IPS DF 6.9 (cell line): Measurements from ENCODE around the gene RSPH3.
"Not testable (repeated sequence)": the region's sequence is repeated elsewhere in the genome, so short reads cannot be mapped to it uniquely, and the experiment has no call there.

Source experiments
- DNase-seq: peaks from one replicate; pipeline ENCODE4 v3.0.0-alpha.2; 2013; ENCODE audit warnings: low read depth, low spot score
- H3K27ac ChIP-seq: one replicate; pipeline ENCODE4 v1.5.1; 2013; ENCODE audit warnings: low read length, control low read depth
- H3K27me3 ChIP-seq: 2 replicates; pipeline ENCODE4 v1.6.1; 2013; ENCODE audit warnings: mild to moderate bottlenecking, low read length; ENCODE audit not compliant: control insufficient read depth, insufficient read depth
- H3K36me3 ChIP-seq: 2 replicates; pipeline ENCODE4 v1.6.1; 2013; ENCODE audit warnings: low read length; ENCODE audit not compliant: control insufficient read depth, insufficient read depth
- H3K4me1 ChIP-seq: 2 replicates; pipeline ENCODE4 v1.6.1; 2013; ENCODE audit warnings: low read length; ENCODE audit not compliant: control insufficient read depth, insufficient read depth
- H3K4me3 ChIP-seq: 2 replicates; pipeline ENCODE4 v1.5.1; 2013; ENCODE audit warnings: mild to moderate bottlenecking, low read length
- H3K9me3 ChIP-seq: 2 replicates; pipeline ENCODE4 v1.6.1; 2013; ENCODE audit warnings: low read length, inconsistent platforms; ENCODE audit not compliant: control insufficient read depth, insufficient read depth
- WGBS: extraction: QIAGEN DNeasy Blood & Tissue Kit; methylation state at CpG from one replicate; pipeline ENCODE4 v1.1.7; 2013; ENCODE audit warnings: mixed read lengths, missing lambda C conversion rate; ENCODE audit not compliant: insufficient read length, insufficient coverage; 5-methylcytosine and 5-hydroxymethylcytosine counted together

The RSPH3 gene

GRCh38 chr6:159039885-159040258 lies 39.9 kb upstream of the RSPH3 start:
- Histone ChIP-seq H3K27ac (no peak overlapping the region), H3K4me1 (no peaks in the 10 kb centered on the region), H3K27me3 (no peaks in the 10 kb centered on the region), H3K36me3 (no peaks in the 10 kb centered on the region), H3K9me3 (no peaks in the 10 kb centered on the region), H3K4me3 (no peak overlapping the region)
- DNase-seq = no peak
- WGBS = no CpG with 5 or more reads among the region's 1 CpG

DNA sequence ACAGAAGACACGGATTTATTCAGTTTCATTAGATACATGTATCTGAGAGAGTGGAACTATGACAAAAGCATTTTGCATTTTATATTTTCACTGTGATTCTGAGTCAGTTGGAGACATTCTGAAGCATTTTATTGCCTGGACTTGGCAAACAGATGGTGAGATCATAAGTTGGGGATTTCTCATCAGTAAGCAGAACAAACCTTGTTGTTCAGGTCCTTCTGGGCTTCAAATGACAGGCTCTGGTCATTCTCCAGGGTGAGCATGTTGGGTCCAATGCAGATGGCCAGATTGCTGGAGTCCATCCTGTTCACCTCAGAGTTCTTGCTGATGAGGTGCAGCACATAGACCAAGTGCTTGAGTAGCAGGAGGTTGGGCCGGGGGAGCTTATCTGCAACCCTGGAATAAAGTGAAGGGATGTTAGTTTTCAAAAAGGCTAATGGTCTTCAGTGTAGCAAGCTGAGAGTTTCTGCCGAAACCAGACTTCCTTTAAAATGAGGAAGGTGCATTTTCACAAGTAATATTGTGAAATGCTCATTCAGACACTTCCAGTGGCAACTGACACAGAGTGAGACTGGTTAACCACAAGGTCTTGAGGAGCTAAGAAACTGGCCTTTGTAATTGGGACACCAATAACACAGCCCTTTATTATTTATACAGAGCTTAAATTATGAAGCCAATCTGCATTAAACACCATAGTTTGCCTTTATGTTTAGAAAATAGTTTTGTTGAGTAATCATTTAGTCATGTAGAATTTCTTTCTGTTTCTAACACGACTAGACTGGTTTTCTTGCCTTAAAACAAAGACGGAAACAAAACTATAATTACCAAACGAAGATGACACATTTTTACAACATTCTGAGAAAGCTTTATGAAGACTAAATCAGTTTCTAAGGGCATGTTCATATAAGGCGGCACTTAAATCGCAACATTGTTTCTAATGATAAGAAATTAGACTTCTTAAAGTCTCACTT lies 39.2 kb upstream of the RSPH3 start:
- no peaks in the 10 kb centered on the region for H3K27me3 ChIP-seq
- no CpG with 5 or more reads among the region's 8 CpGs for WGBS
- DNase-seq = no peak
- H3K4me3 ChIP-seq = no peak overlapping the region
- H3K4me1 ChIP-seq = no peaks in the 10 kb centered on the region
- H3K9me3 ChIP-seq = no peaks in the 10 kb centered on the region
- H3K36me3 ChIP-seq = no peaks in the 10 kb centered on the region
- no peak overlapping the region for H3K27ac ChIP-seq

DNA sequence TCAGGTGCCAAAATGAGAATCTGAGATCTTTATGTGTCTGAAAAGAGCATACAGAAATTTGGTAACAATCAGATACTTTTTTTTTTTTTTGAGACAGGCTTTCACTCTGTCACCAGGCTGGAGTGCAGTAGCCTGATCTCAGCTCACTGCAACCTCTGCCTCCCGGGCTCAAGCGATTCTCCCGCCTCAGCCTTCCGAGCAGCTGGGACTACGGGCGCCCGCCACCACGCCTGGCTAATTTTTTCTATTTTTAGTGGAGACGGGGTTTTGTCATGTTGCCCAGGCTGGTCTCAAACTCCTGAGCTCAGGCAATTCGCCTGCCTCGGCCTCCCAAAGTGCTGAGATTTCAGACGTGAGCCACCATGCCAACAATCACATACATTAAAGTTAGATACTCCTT lies 38.3 kb upstream of the RSPH3 start:
- H3K27me3 ChIP-seq, DNase-seq, H3K9me3 ChIP-seq, H3K36me3 ChIP-seq, H3K4me1 ChIP-seq, H3K27ac ChIP-seq, H3K4me3 ChIP-seq: not testable (repeated sequence)
- WGBS = no CpG with 5 or more reads among the region's 12 CpGs

DNA sequence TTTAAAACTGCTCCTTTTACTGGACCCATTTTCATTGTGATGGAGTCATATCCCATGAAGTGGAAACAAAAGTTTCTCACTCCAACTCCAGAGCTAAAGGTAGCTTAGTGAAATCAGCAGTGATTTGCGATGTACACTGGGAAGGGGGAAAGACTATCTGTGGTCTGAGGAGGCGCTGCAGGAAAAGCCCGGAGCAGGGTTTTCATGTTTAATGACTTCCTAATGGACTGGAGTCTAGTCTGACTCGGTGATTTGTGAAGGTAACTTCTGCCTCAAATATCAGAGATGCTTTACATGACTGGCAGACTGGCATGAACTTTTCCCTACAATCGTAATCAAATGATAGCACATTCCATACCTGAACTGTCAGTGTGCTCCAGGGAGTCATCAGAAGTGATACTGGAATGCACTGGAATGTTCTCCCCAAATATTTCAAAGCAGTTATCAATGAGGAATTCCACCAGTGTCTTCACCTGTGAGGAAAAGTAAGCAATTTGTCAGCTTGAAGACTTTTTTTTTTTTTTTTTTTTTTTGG lies 37.8 kb upstream of the RSPH3 start:
- H3K27me3 ChIP-seq = no peaks in the 10 kb centered on the region
- no peaks in the 10 kb centered on the region for H3K36me3 ChIP-seq
- no peaks in the 10 kb centered on the region for H3K4me1 ChIP-seq
- no peaks in the 10 kb centered on the region for H3K9me3 ChIP-seq
- DNase-seq = no peak
- no peak overlapping the region for H3K4me3 ChIP-seq
- H3K27ac ChIP-seq = no peak overlapping the region
- WGBS = no CpG with 5 or more reads among the region's 5 CpGs

DNA sequence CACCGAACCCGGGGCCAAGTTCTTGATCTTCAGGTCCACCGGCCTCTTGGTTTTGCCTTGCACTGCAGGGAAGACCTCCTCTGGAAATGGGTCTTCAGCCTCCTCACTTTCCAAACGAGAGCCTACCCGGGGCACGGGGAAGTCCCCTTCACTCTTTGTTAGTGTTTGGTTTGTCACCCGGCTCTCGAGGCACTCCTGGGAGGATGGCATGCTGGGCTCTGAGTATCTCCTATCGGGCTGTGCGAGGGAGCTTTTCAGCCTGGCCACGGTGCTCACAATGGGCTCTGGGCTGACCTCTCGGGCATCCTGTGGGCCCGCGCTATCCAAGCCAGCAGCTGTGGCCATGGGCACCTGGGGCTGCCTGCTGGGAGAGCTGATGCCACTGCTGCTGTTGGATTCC lies 36.7 kb upstream of the RSPH3 start:
- Histone ChIP-seq H3K9me3 (no peaks in the 10 kb centered on the region), H3K27me3 (no peaks in the 10 kb centered on the region), H3K36me3 (no peaks in the 10 kb centered on the region), H3K4me1 (no peaks in the 10 kb centered on the region), H3K4me3 (no peak overlapping the region), H3K27ac (no peak overlapping the region)
- no peak for DNase-seq
- WGBS = no CpG with 5 or more reads among the region's 14 CpGs

DNA sequence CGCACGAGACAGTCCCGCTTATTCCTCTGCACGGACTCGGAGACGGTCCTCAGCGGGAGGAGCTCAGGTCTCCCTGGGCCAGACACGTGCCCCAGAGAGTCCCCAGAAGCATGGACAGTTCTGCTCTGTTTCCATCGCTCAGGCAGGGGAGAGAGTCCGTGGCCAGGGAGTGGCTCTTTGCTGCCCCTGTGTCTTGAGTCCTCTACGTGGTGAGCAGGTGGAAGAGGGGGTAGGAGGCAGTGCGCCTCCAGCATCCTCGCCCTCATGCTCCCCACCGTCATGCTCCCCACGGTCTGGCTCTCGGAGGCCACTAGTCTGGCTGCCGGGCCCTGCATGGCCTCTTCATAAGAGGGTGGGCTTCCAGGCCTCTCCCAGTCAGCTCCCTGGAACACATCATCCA lies 35.9 kb upstream of the RSPH3 start:
- H3K36me3 ChIP-seq = no peaks in the 10 kb centered on the region
- DNase-seq = no peak
- no peak overlapping the region for H3K4me3 ChIP-seq
- no peaks in the 10 kb centered on the region for H3K9me3 ChIP-seq
- no peaks in the 10 kb centered on the region for H3K4me1 ChIP-seq
- H3K27ac ChIP-seq = no peak overlapping the region
- no peaks in the 10 kb centered on the region for H3K27me3 ChIP-seq
- WGBS = no CpG with 5 or more reads among the region's 17 CpGs

DNA sequence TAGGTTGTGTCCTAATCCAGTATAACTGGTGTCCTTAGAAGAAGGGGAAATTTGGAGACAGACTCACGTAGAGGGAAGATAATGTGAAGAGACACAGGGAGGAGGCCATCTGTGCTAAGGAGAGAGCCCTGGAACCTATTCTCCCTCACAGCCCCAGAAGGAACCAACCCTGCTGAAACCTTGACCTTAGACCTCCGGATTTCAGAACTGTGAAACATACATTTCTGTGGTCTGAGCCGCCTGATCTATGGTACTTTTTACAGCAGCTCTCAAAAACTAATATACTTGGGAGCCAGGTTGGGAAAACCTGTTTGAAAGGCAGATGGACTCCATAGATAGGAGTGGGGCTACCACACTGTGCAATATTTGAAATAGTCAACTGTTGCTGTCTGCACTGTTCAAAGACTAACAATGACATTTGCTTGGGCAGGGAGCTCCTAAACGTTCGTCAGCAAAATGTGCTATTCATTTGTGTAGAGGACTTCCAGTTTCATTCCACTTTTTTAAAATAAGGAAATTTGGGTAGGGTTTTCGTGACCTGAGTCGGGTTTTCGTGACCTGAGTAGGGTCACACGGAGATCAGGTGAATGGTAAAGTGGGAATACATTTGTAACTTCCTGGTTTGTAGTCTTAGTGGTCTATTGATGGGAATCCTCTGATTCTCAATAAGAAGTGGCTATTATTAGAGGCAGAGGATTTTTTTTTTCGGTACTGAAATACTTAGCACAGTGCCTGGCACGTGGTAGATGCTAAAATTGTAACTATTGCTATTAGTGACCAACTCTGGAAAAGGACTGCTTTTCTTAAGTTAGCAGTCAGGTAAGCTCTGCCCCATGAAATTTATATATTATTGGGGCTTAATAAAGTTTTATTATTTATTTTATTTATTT lies 33.4 kb upstream of the RSPH3 start:
- no peak for DNase-seq
- Histone ChIP-seq H3K4me3 (no peak overlapping the region), H3K4me1 (no peaks in the 10 kb centered on the region), H3K9me3 (no peaks in the 10 kb centered on the region), H3K27ac (no peak overlapping the region), H3K27me3 (no peaks in the 10 kb centered on the region), H3K36me3 (no peaks in the 10 kb centered on the region)
- WGBS = 100% methylated on average over 4 of the region's 11 CpGs

GRCh38 chr6:159031846-159032245 lies 31.8 kb upstream of the RSPH3 start:
- H3K36me3 ChIP-seq = no peaks in the 10 kb centered on the region
- WGBS = no CpG with 5 or more reads among the region's 5 CpGs
- H3K27ac ChIP-seq = no peak overlapping the region
- H3K4me3 ChIP-seq = no peak overlapping the region
- H3K9me3 ChIP-seq = no peaks in the 10 kb centered on the region
- H3K27me3 ChIP-seq = no peaks in the 10 kb centered on the region
- DNase-seq = no peak
- H3K4me1 ChIP-seq = no peaks in the 10 kb centered on the region

- no peak overlapping the region for H3K4me3 ChIP-seq
These were observed 30.2 kb upstream of the RSPH3 start for GRCh38 chr6:159030168-159030567.

GRCh38 chr6:159025224-159025623 lies 25.2 kb upstream of the RSPH3 start:
- H3K4me1 ChIP-seq, H3K27ac ChIP-seq, DNase-seq, H3K9me3 ChIP-seq, H3K27me3 ChIP-seq, H3K4me3 ChIP-seq, H3K36me3 ChIP-seq: not testable (repeated sequence)
- no CpG with 5 or more reads among the region's 1 CpG for WGBS

More at GRCh38 chr6:159030168-159030567, 30.2 kb upstream of the RSPH3 start:
- no peaks in the 10 kb centered on the region for H3K27me3 ChIP-seq
- no peak for DNase-seq
- H3K27ac ChIP-seq = no peak overlapping the region
- H3K4me1 ChIP-seq = no peaks in the 10 kb centered on the region
- no peaks in the 10 kb centered on the region for H3K36me3 ChIP-seq
- H3K9me3 ChIP-seq = no peaks in the 10 kb centered on the region
- no CpG with 5 or more reads among the region's 2 CpGs for WGBS
